ENCODE results near the gene GAS7. TPM values are rescaled to one million over a fixed set of nuclear protein-coding genes. Genes with fewer than 3 reads are reported as not detected.
A peak's percentile ranks its signal among the peaks of the same experiment; 100 is the strongest.

GAS7 gene
- total RNA-seq, 1 experiment from 2014 or later = 6.0 TPM

DNA sequence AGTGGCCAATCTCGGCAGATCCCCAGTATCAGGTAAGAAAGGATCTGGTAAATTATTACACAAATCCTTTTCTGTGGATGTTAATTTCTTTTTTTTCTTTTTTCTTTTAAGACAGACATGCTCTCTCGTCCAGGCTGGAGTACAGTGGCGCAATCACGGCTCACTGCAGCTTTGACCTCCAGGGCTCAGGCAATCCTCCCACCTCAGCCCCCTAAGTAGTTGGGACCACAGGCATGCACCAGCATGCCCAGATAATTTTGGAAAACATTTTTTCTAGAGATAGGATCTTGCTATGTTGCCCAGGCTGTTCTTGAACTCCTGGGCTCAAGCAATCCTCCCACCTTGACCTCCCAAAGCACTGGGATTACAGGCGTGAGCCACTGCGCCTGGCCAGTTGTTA, 54.0 kb downstream of the GAS7 start:
- TF ChIP-seq, protein P1, sequence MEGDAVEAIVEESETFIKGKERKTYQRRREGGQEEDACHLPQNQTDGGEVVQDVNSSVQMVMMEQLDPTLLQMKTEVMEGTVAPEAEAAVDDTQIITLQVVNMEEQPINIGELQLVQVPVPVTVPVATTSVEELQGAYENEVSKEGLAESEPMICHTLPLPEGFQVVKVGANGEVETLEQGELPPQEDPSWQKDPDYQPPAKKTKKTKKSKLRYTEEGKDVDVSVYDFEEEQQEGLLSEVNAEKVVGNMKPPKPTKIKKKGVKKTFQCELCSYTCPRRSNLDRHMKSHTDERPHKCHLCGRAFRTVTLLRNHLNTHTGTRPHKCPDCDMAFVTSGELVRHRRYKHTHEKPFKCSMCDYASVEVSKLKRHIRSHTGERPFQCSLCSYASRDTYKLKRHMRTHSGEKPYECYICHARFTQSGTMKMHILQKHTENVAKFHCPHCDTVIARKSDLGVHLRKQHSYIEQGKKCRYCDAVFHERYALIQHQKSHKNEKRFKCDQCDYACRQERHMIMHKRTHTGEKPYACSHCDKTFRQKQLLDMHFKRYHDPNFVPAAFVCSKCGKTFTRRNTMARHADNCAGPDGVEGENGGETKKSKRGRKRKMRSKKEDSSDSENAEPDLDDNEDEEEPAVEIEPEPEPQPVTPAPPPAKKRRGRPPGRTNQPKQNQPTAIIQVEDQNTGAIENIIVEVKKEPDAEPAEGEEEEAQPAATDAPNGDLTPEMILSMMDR (conservative IDR thresholded peaks at IDR 0.05) = no peak
- no peaks in the 10 kb centered on the region for H3K9me3 Mint-ChIP-seq
- Histone ChIP-seq H3K14ac (ENCODE audit: insufficient read depth, low read length) (no peak overlapping the region), H3K4me1 (ENCODE audit: insufficient read depth, low read length) (no peaks in the 10 kb centered on the region), H3K27ac (ENCODE audit: insufficient read length, low read depth, low read length) (no peak overlapping the region), H2BK5ac (ENCODE audit: insufficient read length, low read length) (no peak overlapping the region), H3K4ac (ENCODE audit: low read depth, low read length) (no peak overlapping the region), H2AK5ac (ENCODE audit: insufficient read length, low read length) (no peak overlapping the region), H2BK12ac (ENCODE audit: insufficient read length, low read depth, low read length) (no peak overlapping the region), H4K5ac (ENCODE audit: insufficient read length, low read depth, low read length) (no peak overlapping the region), H3K79me1 (ENCODE audit: insufficient read depth, low read depth, low read length, poor library complexity, severe bottlenecking) (no peaks in the 10 kb centered on the region), H3K27me3 (ENCODE audit: insufficient read depth, low read length) (no peaks in the 10 kb centered on the region), H4K91ac (ENCODE audit: insufficient read length, low read depth, low read length) (no peak overlapping the region), H3K4me2 (ENCODE audit: insufficient read depth, insufficient read length, low read length) (no peak overlapping the region), H2BK20ac (ENCODE audit: low read depth, low read length, poor library complexity, severe bottlenecking) (peak overlapping the region; percentile 60), H4K20me1 (ENCODE audit: control insufficient read depth, insufficient read depth, insufficient read length) (no peaks in the 10 kb centered on the region), H3K56ac (ENCODE audit: insufficient read length, low read depth, low read length) (no peak overlapping the region), H4K8ac (replicated peaks; ENCODE audit: insufficient read length, low read depth, low read length) (no peak overlapping the region), H2BK120ac (ENCODE audit: low read depth, low read length, poor library complexity, severe bottlenecking) (no peak overlapping the region), H3K79me2 (ENCODE audit: insufficient read depth, low read length) (no peaks in the 10 kb centered on the region), H3K23ac (ENCODE audit: insufficient read length, low read depth, low read length) (no peak overlapping the region), H3T11ph (ENCODE audit: low read length) (no peak overlapping the region), H3K9ac (ENCODE audit: extremely low read depth, insufficient read length, low read length) (no peak overlapping the region), H2AFZ (ENCODE audit: low read length) (no peak overlapping the region), H3K18ac (ENCODE audit: insufficient read length, low read depth, low read length) (no peak overlapping the region), H3K9me3 (ENCODE audit: control insufficient read depth, low read depth, low read length) (no peaks in the 10 kb centered on the region), H3K23me2 (ENCODE audit: insufficient read length, low read depth, low read length, poor library complexity, severe bottlenecking) (no peaks in the 10 kb centered on the region), H2BK15ac (ENCODE audit: low read depth, low read length) (no peak overlapping the region)
- H3K27me3 Mint-ChIP-seq (ENCODE audit: low read depth) = no peaks in the 10 kb centered on the region
- no peaks in the 10 kb centered on the region for H3K4me1 Mint-ChIP-seq
- WGBS (ENCODE audit: extremely low coverage, insufficient read length, low lambda C conversion rate) = no CpG with 5 or more reads among the region's 6 CpGs
- peak overlapping the region in 1 of 3 experiments; percentile 4; a peak in 1 of 7 replicates for H3K27ac Mint-ChIP-seq
- no peak overlapping the region for H3K4me3 Mint-ChIP-seq
- no peaks in the 10 kb centered on the region; a peak in 1 of 7 replicates for H3K36me3 Mint-ChIP-seq (ENCODE audit: insufficient read depth in 1 of 3, low read depth in 3 of 3)
- DNase-seq = no peak
